Nephron progenitor cell (in vitro differentiated cells): ENCODE data around the gene PTCH2.

ENCODE experiments used
- DNase-seq: peaks from one replicate; pipeline ENCODE4 v3.0.0; 2021
- H3K27ac Mint-ChIP-seq: 2 replicates; pipeline ENCODE4 v1.8.0; 2021; ENCODE audit warnings: mild to moderate bottlenecking, moderate library complexity, mixed read lengths
- H3K27me3 Mint-ChIP-seq: 2 replicates; pipeline ENCODE4 v1.8.0; 2021; ENCODE audit warnings: mild to moderate bottlenecking, low read depth, mixed read lengths; ENCODE audit not compliant: poor library complexity
- H3K36me3 Mint-ChIP-seq: 2 replicates; pipeline ENCODE4 v1.8.0; 2021; ENCODE audit warnings: low read depth, mixed read lengths
- H3K4me1 Mint-ChIP-seq: 2 replicates; pipeline ENCODE4 v1.8.0; 2021; ENCODE audit warnings: mixed read lengths
- H3K4me3 Mint-ChIP-seq: 2 replicates; pipeline ENCODE4 v1.8.0; 2021; ENCODE audit warnings: mild to moderate bottlenecking, moderate library complexity, mixed read lengths
- H3K9me3 Mint-ChIP-seq: 2 replicates; pipeline ENCODE4 v1.8.0; 2021; ENCODE audit warnings: mild to moderate bottlenecking, moderate library complexity, mixed read lengths
- TF ChIP-seq, protein P1 (sequence below): fragments of 200-600 bp; sonication (generic); IDR thresholded peaks from 2 replicates; pipeline ENCODE4 v1.5.0; 2021; ENCODE audit warnings: antibody characterized with exemption

PTCH2 gene

DNA sequence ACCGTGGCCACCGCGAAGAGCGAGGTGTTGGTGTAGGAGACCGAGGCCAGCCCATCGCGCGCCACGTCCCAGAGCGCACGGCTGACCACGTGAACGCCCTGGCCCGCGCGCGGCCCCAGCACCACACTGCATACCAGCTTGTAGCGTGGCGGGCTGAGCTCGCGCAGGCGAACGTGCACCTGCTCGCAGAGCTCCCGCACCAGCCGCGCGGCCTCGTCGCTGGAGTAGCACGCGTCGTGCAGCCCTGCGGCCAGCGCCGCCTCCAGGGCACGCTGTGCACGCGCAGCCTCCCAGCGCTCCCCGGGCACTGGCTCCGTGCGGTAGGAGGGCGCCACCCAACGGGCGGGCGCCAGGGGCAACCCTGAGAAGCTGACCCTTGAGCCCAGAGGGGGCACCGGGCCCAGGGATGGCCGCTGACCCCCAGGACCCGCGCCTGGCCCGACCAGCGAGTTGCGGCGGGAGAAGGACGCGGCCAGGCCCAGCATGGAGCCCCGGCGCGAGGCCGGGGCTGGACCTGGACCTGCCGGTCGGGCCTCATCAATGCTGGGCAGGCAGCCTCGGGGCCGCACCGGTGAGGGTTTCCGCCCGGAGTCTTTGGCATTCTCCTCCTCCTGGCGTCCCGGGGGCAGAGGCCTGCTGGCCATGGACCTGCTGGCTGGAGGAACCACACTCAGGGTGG, 36.9 kb downstream of the PTCH2 start:
- no peaks in the 10 kb centered on the region for H3K27me3 Mint-ChIP-seq
- DNase-seq = no peak
- TF ChIP-seq, protein P1, sequence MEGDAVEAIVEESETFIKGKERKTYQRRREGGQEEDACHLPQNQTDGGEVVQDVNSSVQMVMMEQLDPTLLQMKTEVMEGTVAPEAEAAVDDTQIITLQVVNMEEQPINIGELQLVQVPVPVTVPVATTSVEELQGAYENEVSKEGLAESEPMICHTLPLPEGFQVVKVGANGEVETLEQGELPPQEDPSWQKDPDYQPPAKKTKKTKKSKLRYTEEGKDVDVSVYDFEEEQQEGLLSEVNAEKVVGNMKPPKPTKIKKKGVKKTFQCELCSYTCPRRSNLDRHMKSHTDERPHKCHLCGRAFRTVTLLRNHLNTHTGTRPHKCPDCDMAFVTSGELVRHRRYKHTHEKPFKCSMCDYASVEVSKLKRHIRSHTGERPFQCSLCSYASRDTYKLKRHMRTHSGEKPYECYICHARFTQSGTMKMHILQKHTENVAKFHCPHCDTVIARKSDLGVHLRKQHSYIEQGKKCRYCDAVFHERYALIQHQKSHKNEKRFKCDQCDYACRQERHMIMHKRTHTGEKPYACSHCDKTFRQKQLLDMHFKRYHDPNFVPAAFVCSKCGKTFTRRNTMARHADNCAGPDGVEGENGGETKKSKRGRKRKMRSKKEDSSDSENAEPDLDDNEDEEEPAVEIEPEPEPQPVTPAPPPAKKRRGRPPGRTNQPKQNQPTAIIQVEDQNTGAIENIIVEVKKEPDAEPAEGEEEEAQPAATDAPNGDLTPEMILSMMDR = no peak
- no peaks in the 10 kb centered on the region for H3K9me3 Mint-ChIP-seq
- peaks cover 70% of the 10 kb centered on the region for H3K4me1 Mint-ChIP-seq
- no peak overlapping the region for H3K27ac Mint-ChIP-seq
- H3K4me3 Mint-ChIP-seq = no peak overlapping the region
- H3K36me3 Mint-ChIP-seq = peaks cover 16% of the 10 kb centered on the region

DNA sequence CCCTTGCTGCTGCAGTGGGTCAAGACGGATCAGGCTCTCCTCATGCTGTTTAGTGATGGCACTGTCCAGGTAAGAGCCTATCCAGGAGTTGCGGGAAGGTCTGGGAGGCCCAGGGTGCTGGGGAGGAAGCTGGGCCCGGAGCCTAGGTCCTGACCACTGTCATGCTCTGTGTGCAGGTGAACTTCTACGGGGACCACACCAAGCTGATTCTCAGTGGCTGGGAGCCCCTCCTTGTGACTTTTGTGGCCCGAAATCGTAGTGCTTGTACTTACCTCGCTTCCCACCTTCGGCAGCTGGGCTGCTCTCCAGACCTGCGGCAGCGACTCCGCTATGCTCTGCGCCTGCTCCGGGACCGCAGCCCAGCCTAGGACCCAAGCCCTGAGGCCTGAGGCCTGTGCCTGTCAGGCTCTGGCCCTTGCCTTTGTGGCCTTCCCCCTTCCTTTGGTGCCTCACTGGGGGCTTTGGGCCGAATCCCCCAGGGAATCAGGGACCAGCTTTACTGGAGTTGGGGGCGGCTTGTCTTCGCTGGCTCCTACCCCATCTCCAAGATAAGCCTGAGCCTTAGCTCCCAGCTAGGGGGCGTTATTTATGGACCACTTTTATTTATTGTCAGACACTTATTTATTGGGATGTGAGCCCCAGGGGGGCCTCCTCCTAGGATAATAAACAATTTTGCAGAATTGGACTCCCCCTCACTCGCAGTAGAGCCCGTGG, 37.6 kb downstream of the PTCH2 start:
- H3K27me3 Mint-ChIP-seq = no peaks in the 10 kb centered on the region
- TF ChIP-seq, protein P1 = no peak
- peaks cover 68% of the 10 kb centered on the region for H3K4me1 Mint-ChIP-seq
- DNase-seq = no peak
- peaks cover 16% of the 10 kb centered on the region for H3K36me3 Mint-ChIP-seq
- peak overlapping the region; percentile 77 for H3K27ac Mint-ChIP-seq
- H3K9me3 Mint-ChIP-seq = no peaks in the 10 kb centered on the region
- H3K4me3 Mint-ChIP-seq = no peak overlapping the region

DNA sequence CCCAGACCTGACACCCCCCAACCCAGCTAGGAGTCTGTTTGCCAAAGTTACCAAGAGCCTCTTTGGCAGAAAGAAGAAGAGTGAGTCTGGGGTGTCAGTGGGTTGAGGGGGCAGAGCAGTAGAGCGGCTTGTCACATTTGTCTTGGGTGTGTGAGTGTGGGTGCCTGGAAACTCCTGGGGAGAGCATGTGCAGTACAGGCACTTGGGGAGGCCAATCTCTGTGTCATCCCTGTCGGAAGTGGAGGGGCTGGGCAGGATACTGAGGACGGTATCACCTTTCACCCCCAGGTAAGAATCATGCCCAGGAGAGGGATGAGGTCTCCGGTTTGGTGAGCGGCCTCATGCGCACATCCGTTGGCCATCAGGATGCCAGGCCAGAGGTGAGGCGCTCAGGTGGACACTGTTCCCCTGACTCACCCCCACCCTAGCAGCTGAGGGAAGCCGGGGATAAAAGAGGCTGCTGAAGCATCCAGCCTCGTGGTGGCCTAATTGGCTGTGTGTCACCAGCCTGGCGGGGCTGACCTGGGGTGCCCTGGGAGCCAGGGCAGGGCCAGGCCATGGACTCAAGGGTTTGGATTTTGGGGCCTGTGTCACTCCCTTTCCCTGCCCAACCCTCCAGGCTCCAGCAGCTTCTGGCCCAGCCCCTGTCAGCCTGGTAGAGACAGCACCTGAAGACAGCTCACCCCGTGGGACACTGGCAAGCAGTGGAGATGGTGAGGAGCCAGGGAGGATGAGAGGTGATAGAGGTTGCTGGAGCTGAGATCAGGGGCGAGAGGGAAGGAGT, 39.5 kb downstream of the PTCH2 start:
- Mint-ChIP-seq H3K27ac (peak overlapping the region; percentile 71), H3K4me3 (peak overlapping the region; percentile 12), H3K27me3 (peaks cover 2% of the 10 kb centered on the region), H3K4me1 (peaks cover 67% of the 10 kb centered on the region), H3K9me3 (no peaks in the 10 kb centered on the region), H3K36me3 (peaks cover 16% of the 10 kb centered on the region)
- TF ChIP-seq, protein P1 = no peak
- no peak for DNase-seq

DNA sequence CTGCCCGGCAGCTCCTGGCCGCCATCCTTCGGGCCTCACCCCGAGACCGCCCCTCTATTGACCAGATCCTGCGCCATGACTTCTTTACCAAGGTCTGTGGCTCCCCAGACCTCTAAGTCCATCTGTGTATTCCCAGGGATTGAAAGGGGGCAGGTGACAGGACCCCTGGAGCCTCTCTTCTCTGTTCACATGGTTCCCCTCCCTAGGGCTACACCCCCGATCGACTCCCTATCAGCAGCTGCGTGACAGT, 40.1 kb downstream of the PTCH2 start:
- peaks cover 16% of the 10 kb centered on the region for H3K36me3 Mint-ChIP-seq
- H3K27ac Mint-ChIP-seq = peak overlapping the region; percentile 71
- no peak for DNase-seq
- TF ChIP-seq, protein P1 = no peak
- peaks cover 66% of the 10 kb centered on the region for H3K4me1 Mint-ChIP-seq
- peaks cover 2% of the 10 kb centered on the region for H3K27me3 Mint-ChIP-seq
- H3K4me3 Mint-ChIP-seq = peak overlapping the region; percentile 12
- no peaks in the 10 kb centered on the region for H3K9me3 Mint-ChIP-seq

DNA sequence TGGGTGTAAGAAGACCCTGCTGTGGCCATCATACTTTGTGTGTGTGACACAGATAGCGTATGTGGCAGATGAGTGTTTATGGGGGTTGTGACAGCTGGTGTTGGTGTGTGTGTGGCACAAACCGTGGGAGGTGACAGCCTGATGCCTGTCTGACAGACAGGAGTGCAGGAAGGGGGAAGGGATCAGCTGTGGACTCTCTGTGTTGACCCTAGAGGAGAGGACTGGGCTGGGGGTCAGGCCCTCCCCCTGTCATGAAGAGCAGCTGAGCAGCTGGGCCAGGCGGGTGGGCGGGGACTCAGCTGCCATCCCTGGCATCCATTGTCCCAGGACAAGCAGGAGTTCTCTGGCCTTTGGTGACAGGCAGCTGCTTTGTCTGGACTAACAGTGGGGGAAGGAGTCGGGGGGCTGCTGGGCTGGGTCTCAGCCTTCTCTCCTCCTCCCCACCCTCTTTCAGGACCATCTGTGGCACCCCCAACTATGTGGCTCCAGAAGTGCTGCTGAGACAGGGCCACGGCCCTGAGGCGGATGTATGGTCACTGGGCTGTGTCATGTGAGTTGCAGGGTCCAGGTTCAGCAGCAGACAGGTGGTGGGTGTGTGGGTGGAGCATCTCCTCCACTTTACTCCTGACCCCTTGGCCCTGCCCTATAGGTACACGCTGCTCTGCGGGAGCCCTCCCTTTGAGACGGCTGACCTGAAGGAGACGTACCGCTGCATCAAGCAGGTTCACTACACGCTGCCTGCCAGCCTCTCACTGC, 40.6 kb downstream of the PTCH2 start:
- peak overlapping the region; percentile 52 for H3K27ac Mint-ChIP-seq
- TF ChIP-seq, protein P1 = no peak
- peak overlapping the region; percentile 85 for H3K4me3 Mint-ChIP-seq
- H3K9me3 Mint-ChIP-seq = no peaks in the 10 kb centered on the region
- peaks cover 16% of the 10 kb centered on the region for H3K36me3 Mint-ChIP-seq
- DNase-seq = no peak
- peaks cover 61% of the 10 kb centered on the region for H3K4me1 Mint-ChIP-seq
- H3K27me3 Mint-ChIP-seq = peaks cover 2% of the 10 kb centered on the region
